Retinal pigment epithelial cell (primary cell): ENCODE measurements around the gene CTLA4.

Experiments
- DNase-seq: peaks from one replicate; pipeline ENCODE4 v3.0.0-alpha.2; 2010; ENCODE audit warnings: low read depth
- H3K4me3 ChIP-seq: 2 replicates; pipeline ENCODE4 v1.5.1; 2011; ENCODE audit warnings: mild to moderate bottlenecking, low read length, control low read depth, moderate library complexity
- TF ChIP-seq, protein P1 (sequence below): conservative IDR thresholded peaks from 2 replicates; pipeline ENCODE4 v1.5.1; 2011; ENCODE audit warnings: low read depth, low read length, control low read depth, inconsistent platforms

CTLA4 gene

GRCh38 chr2:203908797-203909185, 41.2 kb downstream of the CTLA4 start:
- H3K4me3 ChIP-seq: no peak overlapping the region
- DNase-seq: no peak
- TF ChIP-seq, protein P1, sequence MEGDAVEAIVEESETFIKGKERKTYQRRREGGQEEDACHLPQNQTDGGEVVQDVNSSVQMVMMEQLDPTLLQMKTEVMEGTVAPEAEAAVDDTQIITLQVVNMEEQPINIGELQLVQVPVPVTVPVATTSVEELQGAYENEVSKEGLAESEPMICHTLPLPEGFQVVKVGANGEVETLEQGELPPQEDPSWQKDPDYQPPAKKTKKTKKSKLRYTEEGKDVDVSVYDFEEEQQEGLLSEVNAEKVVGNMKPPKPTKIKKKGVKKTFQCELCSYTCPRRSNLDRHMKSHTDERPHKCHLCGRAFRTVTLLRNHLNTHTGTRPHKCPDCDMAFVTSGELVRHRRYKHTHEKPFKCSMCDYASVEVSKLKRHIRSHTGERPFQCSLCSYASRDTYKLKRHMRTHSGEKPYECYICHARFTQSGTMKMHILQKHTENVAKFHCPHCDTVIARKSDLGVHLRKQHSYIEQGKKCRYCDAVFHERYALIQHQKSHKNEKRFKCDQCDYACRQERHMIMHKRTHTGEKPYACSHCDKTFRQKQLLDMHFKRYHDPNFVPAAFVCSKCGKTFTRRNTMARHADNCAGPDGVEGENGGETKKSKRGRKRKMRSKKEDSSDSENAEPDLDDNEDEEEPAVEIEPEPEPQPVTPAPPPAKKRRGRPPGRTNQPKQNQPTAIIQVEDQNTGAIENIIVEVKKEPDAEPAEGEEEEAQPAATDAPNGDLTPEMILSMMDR: no peak

- DNase-seq: no peak
- no peak overlapping the region for H3K4me3 ChIP-seq
- TF ChIP-seq, protein P1: peak; percentile 80
These were observed 41.8 kb downstream of the CTLA4 start for GRCh38 chr2:203909261-203909967.

DNA sequence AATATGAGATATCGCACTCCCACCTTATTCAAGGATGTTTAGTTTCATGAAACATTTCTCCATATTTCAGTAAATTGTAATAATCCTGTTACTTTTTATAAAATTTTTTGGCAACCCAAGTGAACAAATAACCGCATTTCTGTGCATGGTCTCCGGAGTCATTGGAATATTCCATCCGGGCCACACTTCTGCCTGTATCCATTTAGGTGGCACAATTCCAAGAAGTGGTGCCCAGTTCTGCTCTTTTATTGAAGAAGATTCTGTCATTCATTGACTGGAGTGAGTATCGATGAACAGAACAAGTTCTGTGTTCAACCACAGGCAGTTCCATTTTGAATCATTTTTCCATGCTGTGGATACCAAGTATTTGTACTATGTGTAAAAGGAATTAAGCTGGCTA, 42.4 kb downstream of the CTLA4 start:
- TF ChIP-seq, protein P1: no peak
- DNase-seq: no peak
- H3K4me3 ChIP-seq: no peak overlapping the region

DNA sequence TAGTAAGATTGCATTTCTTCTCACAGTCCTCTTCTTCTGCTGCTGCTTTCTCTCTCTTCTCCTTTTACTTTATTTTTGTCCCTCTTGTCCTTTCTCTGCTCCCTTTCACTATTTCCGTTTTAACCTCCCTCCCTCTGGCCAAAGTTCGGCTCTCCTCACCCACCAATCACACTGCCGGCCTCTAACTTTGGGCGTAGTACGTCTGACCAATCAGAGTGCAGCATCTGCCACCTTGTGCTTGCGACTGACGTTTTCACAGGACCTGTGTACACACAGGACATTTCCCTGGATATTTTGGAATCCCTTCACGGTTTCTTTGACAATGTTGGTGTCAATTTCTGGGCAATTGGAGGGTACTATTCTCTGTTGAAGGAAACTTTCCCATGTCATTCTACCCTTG, 46.4 kb downstream of the CTLA4 start:
- no peak for DNase-seq
- TF ChIP-seq, protein P1: no peak
- no peak overlapping the region for H3K4me3 ChIP-seq

DNA sequence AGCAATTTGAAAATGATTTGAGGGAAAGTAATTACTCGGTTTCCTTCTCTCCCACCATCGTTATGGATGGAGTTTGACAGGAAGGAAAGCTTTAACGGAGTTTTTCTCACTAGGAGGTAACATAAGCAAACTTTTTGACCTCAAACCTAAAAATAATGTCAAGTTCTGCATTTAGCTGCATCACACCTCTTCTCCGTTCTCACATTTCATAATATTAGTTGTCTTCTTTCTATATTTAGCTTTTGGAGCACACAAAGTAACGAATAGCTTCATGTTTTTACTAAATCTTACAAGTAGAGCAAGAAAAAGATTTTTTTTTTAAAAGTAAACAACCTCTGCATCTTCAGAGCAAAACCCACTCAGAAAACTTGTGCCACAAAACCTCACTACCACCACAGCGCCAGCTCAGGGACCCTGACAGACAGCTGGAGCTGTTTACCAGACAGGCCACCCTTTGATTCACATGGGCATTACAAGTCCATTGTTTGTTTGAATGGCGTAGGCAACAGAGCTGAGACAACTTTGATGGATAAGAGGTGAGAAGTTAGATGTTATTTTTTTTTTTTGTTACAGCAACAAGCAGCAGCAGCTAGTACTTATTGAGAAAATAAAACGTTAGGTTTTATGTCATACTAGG, 47.1 kb downstream of the CTLA4 start:
- H3K4me3 ChIP-seq: no peak overlapping the region
- DNase-seq: no peak
- TF ChIP-seq, protein P1: no peak

- no peak for DNase-seq
- no peak overlapping the region for H3K4me3 ChIP-seq
- TF ChIP-seq, protein P1: no peak
These were observed 47.7 kb downstream of the CTLA4 start for GRCh38 chr2:203915256-203915655.

- no peak overlapping the region for H3K4me3 ChIP-seq
- TF ChIP-seq, protein P1: no peak
- no peak for DNase-seq
These were observed 49.2 kb downstream of the CTLA4 start for GRCh38 chr2:203916756-203917155.
